ENCODE measurements around the gene RET.

DNA sequence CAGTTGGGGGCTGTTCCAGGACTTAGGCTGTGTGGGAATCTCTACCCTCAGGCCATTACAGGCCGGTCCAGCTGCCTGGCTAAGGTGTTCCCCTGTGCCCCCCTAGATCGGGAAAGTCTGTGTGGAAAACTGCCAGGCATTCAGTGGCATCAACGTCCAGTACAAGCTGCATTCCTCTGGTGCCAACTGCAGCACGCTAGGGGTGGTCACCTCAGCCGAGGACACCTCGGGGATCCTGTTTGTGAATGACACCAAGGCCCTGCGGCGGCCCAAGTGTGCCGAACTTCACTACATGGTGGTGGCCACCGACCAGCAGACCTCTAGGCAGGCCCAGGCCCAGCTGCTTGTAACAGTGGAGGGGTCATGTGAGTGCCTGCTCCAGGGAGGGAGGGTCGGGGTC is 34.2 kb downstream of the RET start:
- TF ChIP-seq, protein P1, sequence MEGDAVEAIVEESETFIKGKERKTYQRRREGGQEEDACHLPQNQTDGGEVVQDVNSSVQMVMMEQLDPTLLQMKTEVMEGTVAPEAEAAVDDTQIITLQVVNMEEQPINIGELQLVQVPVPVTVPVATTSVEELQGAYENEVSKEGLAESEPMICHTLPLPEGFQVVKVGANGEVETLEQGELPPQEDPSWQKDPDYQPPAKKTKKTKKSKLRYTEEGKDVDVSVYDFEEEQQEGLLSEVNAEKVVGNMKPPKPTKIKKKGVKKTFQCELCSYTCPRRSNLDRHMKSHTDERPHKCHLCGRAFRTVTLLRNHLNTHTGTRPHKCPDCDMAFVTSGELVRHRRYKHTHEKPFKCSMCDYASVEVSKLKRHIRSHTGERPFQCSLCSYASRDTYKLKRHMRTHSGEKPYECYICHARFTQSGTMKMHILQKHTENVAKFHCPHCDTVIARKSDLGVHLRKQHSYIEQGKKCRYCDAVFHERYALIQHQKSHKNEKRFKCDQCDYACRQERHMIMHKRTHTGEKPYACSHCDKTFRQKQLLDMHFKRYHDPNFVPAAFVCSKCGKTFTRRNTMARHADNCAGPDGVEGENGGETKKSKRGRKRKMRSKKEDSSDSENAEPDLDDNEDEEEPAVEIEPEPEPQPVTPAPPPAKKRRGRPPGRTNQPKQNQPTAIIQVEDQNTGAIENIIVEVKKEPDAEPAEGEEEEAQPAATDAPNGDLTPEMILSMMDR (IDR thresholded peaks at IDR 0.05) = no peak
- TF ChIP-seq POLR2AphosphoS5 (IDR thresholded peaks at IDR 0.05; ENCODE audit: low read depth, low read length) = no peak
- TF ChIP-seq, protein P2, sequence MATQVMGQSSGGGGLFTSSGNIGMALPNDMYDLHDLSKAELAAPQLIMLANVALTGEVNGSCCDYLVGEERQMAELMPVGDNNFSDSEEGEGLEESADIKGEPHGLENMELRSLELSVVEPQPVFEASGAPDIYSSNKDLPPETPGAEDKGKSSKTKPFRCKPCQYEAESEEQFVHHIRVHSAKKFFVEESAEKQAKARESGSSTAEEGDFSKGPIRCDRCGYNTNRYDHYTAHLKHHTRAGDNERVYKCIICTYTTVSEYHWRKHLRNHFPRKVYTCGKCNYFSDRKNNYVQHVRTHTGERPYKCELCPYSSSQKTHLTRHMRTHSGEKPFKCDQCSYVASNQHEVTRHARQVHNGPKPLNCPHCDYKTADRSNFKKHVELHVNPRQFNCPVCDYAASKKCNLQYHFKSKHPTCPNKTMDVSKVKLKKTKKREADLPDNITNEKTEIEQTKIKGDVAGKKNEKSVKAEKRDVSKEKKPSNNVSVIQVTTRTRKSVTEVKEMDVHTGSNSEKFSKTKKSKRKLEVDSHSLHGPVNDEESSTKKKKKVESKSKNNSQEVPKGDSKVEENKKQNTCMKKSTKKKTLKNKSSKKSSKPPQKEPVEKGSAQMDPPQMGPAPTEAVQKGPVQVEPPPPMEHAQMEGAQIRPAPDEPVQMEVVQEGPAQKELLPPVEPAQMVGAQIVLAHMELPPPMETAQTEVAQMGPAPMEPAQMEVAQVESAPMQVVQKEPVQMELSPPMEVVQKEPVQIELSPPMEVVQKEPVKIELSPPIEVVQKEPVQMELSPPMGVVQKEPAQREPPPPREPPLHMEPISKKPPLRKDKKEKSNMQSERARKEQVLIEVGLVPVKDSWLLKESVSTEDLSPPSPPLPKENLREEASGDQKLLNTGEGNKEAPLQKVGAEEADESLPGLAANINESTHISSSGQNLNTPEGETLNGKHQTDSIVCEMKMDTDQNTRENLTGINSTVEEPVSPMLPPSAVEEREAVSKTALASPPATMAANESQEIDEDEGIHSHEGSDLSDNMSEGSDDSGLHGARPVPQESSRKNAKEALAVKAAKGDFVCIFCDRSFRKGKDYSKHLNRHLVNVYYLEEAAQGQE (IDR thresholded peaks at IDR 0.05; ENCODE audit: insufficient read depth in 1 of 2, low read depth in 2 of 2, low read length in 1 of 2) = no peak
- no peak for TF ChIP-seq TCF7L2 (IDR thresholded peaks at IDR 0.05; ENCODE audit: low read depth, low read length)
- TF ChIP-seq SIN3A (IDR thresholded peaks at IDR 0.05; ENCODE audit: borderline replicate concordance, insufficient read depth, low read depth, low read length) = no peak

Data from Panc1 (cell line).